Measurements from ENCODE around the gene TLR8.

The TLR8 gene

GRCh38 chrX:12895866-12896265 lies 10.6 kb upstream of the TLR8 start:
- Histone ChIP-seq H2AFZ (ENCODE audit: low read depth, low read length) (no peak overlapping the region), H3K36me3 (replicated peaks; ENCODE audit: low read depth, low read length) (no peaks in the 10 kb centered on the region), H3K4me3 (ENCODE audit: low read length) (no peak overlapping the region), H3K4me1 (ENCODE audit: low read length) (peaks cover 7% of the 10 kb centered on the region), H3K4me2 (ENCODE audit: low read length) (no peak overlapping the region), H3K9ac (ENCODE audit: low read length) (no peak overlapping the region), H3K9me3 (ENCODE audit: insufficient read depth, low read length) (no peaks in the 10 kb centered on the region), H3K27ac (ENCODE audit: low read length) (no peak overlapping the region), H3K27me3 (ENCODE audit: low read depth, low read length) (no peaks in the 10 kb centered on the region), H4K20me1 (ENCODE audit: insufficient read depth, low read length) (no peaks in the 10 kb centered on the region), H3K79me2 (ENCODE audit: low read length) (no peaks in the 10 kb centered on the region)
- no peak for TF ChIP-seq EZH2phosphoT487 (IDR thresholded peaks at IDR 0.05; ENCODE audit: low read depth)
- no peak for TF ChIP-seq CTCF (IDR thresholded peaks at IDR 0.05; ENCODE audit: low read depth, low read length)

- Histone ChIP-seq H3K36me3 (replicated peaks; ENCODE audit: low read depth, low read length) (no peaks in the 10 kb centered on the region), H4K20me1 (ENCODE audit: insufficient read depth, low read length) (no peaks in the 10 kb centered on the region), H3K9ac (ENCODE audit: low read length) (no peak overlapping the region), H3K79me2 (ENCODE audit: low read length) (no peaks in the 10 kb centered on the region), H3K27ac (ENCODE audit: low read length) (no peak overlapping the region), H3K9me3 (ENCODE audit: insufficient read depth, low read length) (no peaks in the 10 kb centered on the region), H3K4me2 (ENCODE audit: low read length) (no peak overlapping the region), H3K4me3 (ENCODE audit: low read length) (no peak overlapping the region), H3K4me1 (ENCODE audit: low read length) (peaks cover 7% of the 10 kb centered on the region; the same call in 1 of the 2 replicates), H3K27me3 (ENCODE audit: low read depth, low read length) (peaks cover 3% of the 10 kb centered on the region), H2AFZ (ENCODE audit: low read depth, low read length) (no peak overlapping the region)
- TF ChIP-seq EZH2phosphoT487 (IDR thresholded peaks at IDR 0.05; ENCODE audit: low read depth) (no peak), CTCF (IDR thresholded peaks at IDR 0.05; ENCODE audit: low read depth, low read length) (no peak)
Observed at GRCh38 chrX:12896935-12897334, 9.5 kb upstream of the TLR8 start.

- TF ChIP-seq EZH2phosphoT487 (IDR thresholded peaks at IDR 0.05; ENCODE audit: low read depth) = no peak
- TF ChIP-seq CTCF (IDR thresholded peaks at IDR 0.05; ENCODE audit: low read depth, low read length) = no peak
- Histone ChIP-seq H3K27ac (ENCODE audit: low read length) (no peak overlapping the region), H3K36me3 (replicated peaks; ENCODE audit: low read depth, low read length) (no peaks in the 10 kb centered on the region), H3K4me1 (ENCODE audit: low read length) (peaks cover 7% of the 10 kb centered on the region; the same call in 1 of the 2 replicates), H3K4me2 (ENCODE audit: low read length) (no peak overlapping the region), H4K20me1 (ENCODE audit: insufficient read depth, low read length) (no peaks in the 10 kb centered on the region), H3K4me3 (ENCODE audit: low read length) (no peak overlapping the region), H3K27me3 (ENCODE audit: low read depth, low read length) (peaks cover 13% of the 10 kb centered on the region), H3K9ac (ENCODE audit: low read length) (no peak overlapping the region), H3K9me3 (ENCODE audit: insufficient read depth, low read length) (no peaks in the 10 kb centered on the region), H2AFZ (ENCODE audit: low read depth, low read length) (no peak overlapping the region), H3K79me2 (ENCODE audit: low read length) (no peaks in the 10 kb centered on the region)
Observed at GRCh38 chrX:12898073-12898472, 8.3 kb upstream of the TLR8 start.

GRCh38 chrX:12899506-12899905 lies 6.9 kb upstream of the TLR8 start:
- Histone ChIP-seq H3K4me3 (ENCODE audit: low read length) (no peak overlapping the region), H3K27me3 (ENCODE audit: low read depth, low read length) (peaks cover 13% of the 10 kb centered on the region), H3K27ac (ENCODE audit: low read length) (no peak overlapping the region), H3K36me3 (replicated peaks; ENCODE audit: low read depth, low read length) (no peaks in the 10 kb centered on the region), H3K79me2 (ENCODE audit: low read length) (no peaks in the 10 kb centered on the region), H2AFZ (ENCODE audit: low read depth, low read length) (no peak overlapping the region), H3K4me1 (ENCODE audit: low read length) (peaks cover 5% of the 10 kb centered on the region; the same call in 1 of the 2 replicates), H3K9ac (ENCODE audit: low read length) (no peak overlapping the region), H3K4me2 (ENCODE audit: low read length) (no peak overlapping the region), H3K9me3 (ENCODE audit: insufficient read depth, low read length) (no peaks in the 10 kb centered on the region), H4K20me1 (ENCODE audit: insufficient read depth, low read length) (no peaks in the 10 kb centered on the region)
- no peak for TF ChIP-seq CTCF (IDR thresholded peaks at IDR 0.05; ENCODE audit: low read depth, low read length)
- no peak for TF ChIP-seq EZH2phosphoT487 (IDR thresholded peaks at IDR 0.05; ENCODE audit: low read depth)

Measured in OCI-LY3 (cell line).